Muscle layer of colon (tissue), 2 donors: Measurements from ENCODE around the gene RHOH.

Experiments
- H3K27ac ChIP-seq: one replicate; pipeline ENCODE4 v1.7.0; 2013; ENCODE audit warnings: low read depth, mild to moderate bottlenecking, low read length, moderate library complexity
- H3K27me3 ChIP-seq, 2 donors: one replicate each; pipeline ENCODE4 v1.7.0; 2013; ENCODE audit warnings: low read length in 2 of 2, mild to moderate bottlenecking in 2 of 2; ENCODE audit not compliant: insufficient read depth in 2 of 2, control insufficient read depth in 1 of 2
- H3K36me3 ChIP-seq: one replicate; pipeline ENCODE4 v1.7.0; 2013; ENCODE audit warnings: mild to moderate bottlenecking, low read length; ENCODE audit not compliant: insufficient read depth
- H3K4me1 ChIP-seq: one replicate; pipeline ENCODE4 v1.7.0; 2013; ENCODE audit warnings: mild to moderate bottlenecking, low read length; ENCODE audit not compliant: insufficient read depth
- H3K4me3 ChIP-seq, 2 donors: one replicate each; pipeline ENCODE4 v1.7.0; 2013; ENCODE audit warnings: low read length in 2 of 2, low read depth in 1 of 2, mild to moderate bottlenecking in 1 of 2, moderate library complexity in 1 of 2
- H3K9ac ChIP-seq: one replicate; pipeline ENCODE4 v1.7.0; 2013; ENCODE audit warnings: low read length
- H3K9me3 ChIP-seq: one replicate; pipeline ENCODE4 v1.7.0; 2013; ENCODE audit warnings: mild to moderate bottlenecking, low read length
- donor health status: abdominal sarcoma.
- donor health status: Adenocarcinoma of cecum.

Gene RHOH

GRCh38 chr4:40190019-40190418, 6.8 kb upstream of the RHOH start:
- H3K27me3 ChIP-seq = no peaks in the 10 kb centered on the region
- no peak overlapping the region for H3K27ac ChIP-seq
- no peak overlapping the region for H3K4me3 ChIP-seq
- H3K9ac ChIP-seq = no peak overlapping the region
- no peaks in the 10 kb centered on the region for H3K36me3 ChIP-seq
- H3K9me3 ChIP-seq = no peaks in the 10 kb centered on the region
- H3K4me1 ChIP-seq = no peaks in the 10 kb centered on the region

GRCh38 chr4:40190465-40190864, 6.4 kb upstream of the RHOH start:
- Histone ChIP-seq H3K4me1 (no peaks in the 10 kb centered on the region), H3K4me3 (no peak overlapping the region), H3K27me3 (no peaks in the 10 kb centered on the region), H3K9me3 (no peaks in the 10 kb centered on the region), H3K9ac (no peak overlapping the region), H3K27ac (no peak overlapping the region), H3K36me3 (no peaks in the 10 kb centered on the region)

DNA sequence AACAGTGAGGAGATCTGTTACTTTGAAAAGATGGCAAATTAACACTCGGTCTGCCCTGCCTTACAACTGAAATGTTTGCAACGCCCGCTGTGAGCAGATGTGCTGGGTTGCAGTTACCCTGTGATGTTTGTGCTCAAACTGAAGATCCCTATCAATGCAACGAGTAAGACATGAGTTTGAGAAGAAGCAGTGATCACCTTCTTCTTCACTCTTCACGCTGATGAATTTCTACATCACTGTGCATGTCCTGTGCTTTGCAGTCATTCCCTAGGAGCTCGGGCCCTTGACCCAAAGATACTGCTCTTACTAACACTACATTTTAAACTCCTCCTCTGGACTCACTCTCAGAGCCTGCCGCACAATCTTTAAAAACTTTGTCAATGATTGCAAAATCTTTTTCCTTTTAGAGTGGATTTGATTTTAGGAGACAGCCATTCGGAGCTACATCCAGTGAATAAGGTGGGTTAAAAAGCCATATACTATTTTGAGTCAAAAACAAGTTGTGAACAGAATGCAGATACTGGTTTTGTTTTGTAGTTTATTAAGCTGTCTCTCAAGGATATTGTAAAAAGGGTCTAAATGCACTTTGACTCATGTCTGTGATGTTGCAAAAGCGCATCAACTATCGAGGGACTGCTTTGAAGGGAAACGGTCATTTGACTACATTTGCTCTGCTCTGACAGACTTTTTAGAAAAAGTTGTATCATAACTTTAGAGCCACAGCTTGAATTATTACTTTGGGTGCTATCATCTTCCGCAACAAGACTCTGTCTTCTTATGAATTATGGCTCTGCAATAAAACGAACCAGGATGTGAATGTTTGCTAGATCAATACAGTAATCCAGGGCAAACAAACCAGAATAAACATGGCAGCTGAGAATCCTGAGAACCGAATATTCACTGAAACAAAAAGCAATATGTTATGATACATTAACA, 5.7 kb upstream of the RHOH start:
- no peak overlapping the region for H3K4me3 ChIP-seq
- no peak overlapping the region for H3K9ac ChIP-seq
- no peak overlapping the region for H3K27ac ChIP-seq
- H3K27me3 ChIP-seq = no peaks in the 10 kb centered on the region
- H3K4me1 ChIP-seq = no peaks in the 10 kb centered on the region
- H3K9me3 ChIP-seq = no peaks in the 10 kb centered on the region
- H3K36me3 ChIP-seq = no peaks in the 10 kb centered on the region

GRCh38 chr4:40192114-40193015, 4.5 kb upstream of the RHOH start:
- Histone ChIP-seq H3K27me3 (no peaks in the 10 kb centered on the region), H3K27ac (no peak overlapping the region), H3K9ac (no peak overlapping the region), H3K4me1 (no peaks in the 10 kb centered on the region), H3K9me3 (no peaks in the 10 kb centered on the region), H3K36me3 (no peaks in the 10 kb centered on the region), H3K4me3 (no peak overlapping the region)

DNA sequence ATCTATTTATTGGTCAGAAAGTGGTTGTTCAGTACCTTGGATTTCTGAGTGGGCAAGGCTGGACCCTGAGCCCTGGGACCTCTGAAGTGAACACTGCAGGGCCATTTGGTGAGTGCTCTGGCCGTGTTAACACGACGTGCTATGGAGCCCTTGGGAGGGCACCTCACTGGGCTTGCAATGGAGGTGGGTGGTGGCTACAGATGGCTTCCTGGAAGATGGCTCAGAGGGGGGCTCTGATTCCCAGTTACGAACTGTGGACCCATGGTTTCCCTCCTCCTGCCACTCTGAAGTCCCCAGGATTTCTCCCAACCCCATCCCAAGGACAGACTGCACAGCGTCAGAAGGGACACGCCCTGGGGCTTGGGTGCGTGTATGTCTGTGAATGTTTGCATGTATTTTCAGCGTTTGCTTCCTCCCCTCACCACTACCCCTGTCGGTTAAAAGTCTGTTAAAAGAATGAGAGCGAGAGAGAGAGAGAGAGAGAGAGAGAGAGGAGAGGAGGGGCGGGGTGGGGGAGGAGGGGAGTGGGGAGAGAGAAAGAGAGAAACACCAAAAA, 3.7 kb upstream of the RHOH start:
- Histone ChIP-seq H3K9ac (no peak overlapping the region), H3K27me3 (no peaks in the 10 kb centered on the region), H3K9me3 (no peaks in the 10 kb centered on the region), H3K4me1 (no peaks in the 10 kb centered on the region), H3K36me3 (no peaks in the 10 kb centered on the region), H3K4me3 (no peak overlapping the region), H3K27ac (no peak overlapping the region)

DNA sequence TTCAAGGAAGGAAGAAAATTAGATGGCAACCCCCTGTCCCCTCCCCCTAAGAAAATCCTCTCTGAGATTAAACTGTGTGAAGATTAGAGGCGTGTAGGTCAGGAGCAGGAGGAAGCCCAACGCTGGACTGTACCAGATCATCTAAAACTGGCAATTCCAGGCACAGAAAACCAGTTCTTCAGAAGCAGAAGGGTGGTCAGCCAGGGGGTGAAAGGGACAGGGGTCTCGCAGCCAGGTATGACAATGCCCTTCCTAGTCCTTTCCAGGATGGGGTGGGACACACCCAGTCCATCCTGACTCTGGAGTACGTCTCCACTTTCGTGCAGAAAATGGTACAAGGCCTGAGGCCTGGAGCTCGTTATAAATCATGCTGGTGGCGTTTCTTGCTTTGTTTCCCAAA, 3.3 kb upstream of the RHOH start:
- Histone ChIP-seq H3K27me3 (no peaks in the 10 kb centered on the region), H3K27ac (no peak overlapping the region), H3K9me3 (no peaks in the 10 kb centered on the region), H3K36me3 (no peaks in the 10 kb centered on the region), H3K4me3 (no peak overlapping the region), H3K9ac (no peak overlapping the region), H3K4me1 (no peaks in the 10 kb centered on the region)

DNA sequence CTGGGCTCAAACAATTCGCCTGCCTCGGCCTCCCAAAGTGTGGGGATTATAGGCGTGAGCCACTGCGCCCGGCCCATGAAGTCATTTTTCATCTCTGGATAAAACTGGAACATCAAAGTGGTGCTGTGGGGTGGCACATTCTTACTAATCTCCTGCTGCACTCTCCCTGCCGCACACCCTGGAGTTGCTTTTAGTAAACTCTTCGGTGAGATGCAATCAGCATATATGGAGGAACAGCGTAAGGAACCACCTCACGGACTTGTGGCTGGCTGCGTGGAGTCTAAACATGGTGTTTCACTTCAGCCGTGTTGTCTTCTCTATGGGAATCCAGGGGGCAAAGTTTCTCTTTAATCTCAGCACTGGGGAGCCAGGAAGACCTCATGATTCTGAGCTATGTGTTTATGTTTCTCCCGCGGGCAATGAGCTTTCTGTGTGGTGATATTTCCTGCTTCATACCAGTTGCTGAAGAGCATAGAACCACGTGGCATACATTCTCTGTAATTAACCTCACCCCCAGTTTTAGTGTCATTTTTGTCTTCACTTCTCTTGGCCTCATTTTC, 2.1 kb upstream of the RHOH start:
- no peaks in the 10 kb centered on the region for H3K27me3 ChIP-seq
- H3K4me1 ChIP-seq = no peaks in the 10 kb centered on the region
- H3K4me3 ChIP-seq = no peak overlapping the region
- H3K27ac ChIP-seq = no peak overlapping the region
- no peaks in the 10 kb centered on the region for H3K9me3 ChIP-seq
- no peak overlapping the region for H3K9ac ChIP-seq
- H3K36me3 ChIP-seq = no peaks in the 10 kb centered on the region

GRCh38 chr4:40195182-40196177, 1.4 kb upstream of the RHOH start:
- Histone ChIP-seq H3K36me3 (no peaks in the 10 kb centered on the region), H3K4me1 (no peaks in the 10 kb centered on the region), H3K27ac (no peak overlapping the region), H3K27me3 (no peaks in the 10 kb centered on the region), H3K9ac (no peak overlapping the region), H3K4me3 (no peak overlapping the region), H3K9me3 (no peaks in the 10 kb centered on the region)

DNA sequence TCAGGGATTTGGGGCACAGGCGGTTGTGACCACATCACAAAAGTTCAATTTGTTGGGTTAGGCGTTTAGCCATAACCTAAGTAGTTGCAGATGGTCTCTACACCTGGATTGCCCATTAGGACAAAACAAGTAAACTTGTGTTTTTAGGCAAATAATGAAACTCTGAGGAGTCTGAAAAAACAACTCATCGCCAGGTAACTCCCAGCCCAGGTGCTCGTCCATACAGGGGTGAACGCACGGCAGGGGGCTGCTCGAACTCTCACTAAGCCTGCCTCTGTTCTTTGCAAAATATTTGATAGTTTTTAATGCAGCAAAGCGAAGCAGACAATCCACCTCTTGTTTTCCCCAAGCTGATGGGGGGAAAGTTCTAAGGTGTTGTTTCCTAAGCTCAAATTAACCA, 559 bp upstream of the RHOH start:
- H3K9me3 ChIP-seq = no peaks in the 10 kb centered on the region
- no peak overlapping the region for H3K4me3 ChIP-seq
- no peaks in the 10 kb centered on the region for H3K27me3 ChIP-seq
- H3K36me3 ChIP-seq = no peaks in the 10 kb centered on the region
- no peak overlapping the region for H3K27ac ChIP-seq
- no peak overlapping the region for H3K9ac ChIP-seq
- no peaks in the 10 kb centered on the region for H3K4me1 ChIP-seq

DNA sequence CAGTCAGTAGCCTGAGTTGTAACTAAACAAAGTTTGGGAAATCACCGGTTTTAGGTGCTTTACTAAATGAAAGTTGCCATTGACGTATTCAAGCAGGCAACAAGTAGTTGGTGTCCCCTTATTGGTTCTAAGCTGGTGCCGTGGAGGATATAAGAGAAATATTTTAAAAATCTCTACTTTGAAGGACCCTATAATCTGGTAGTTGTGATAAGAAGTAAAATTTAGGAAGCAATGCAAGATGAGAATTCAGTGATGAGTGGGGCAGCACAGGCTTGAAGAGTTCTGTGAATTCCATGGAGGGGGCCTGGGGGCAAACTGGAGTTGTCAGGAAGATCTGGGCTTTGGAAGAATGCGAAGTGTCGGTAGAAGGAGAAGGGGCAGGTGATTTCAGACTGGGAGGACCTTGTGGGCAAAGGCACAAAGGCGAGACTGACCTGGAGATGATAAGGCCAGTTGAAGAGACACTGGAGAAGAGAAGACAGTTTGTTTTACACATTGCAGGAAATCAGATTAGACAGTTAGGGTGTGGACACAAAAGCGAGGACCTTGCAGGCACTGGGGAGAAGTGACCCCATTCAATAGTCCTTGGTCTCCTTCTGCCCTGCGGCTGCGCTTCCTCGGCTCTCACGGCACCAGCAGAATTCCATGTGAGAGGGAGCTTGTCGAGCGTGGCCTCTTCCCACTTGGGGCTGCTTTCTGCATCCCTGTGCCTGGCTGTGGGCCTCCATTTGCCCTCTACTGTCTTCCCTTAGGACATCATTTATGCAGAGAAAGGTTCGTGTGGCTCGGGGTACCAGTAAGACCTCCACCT, 1.3 kb downstream of the RHOH start:
- Histone ChIP-seq H3K9ac (no peak overlapping the region), H3K27ac (no peak overlapping the region), H3K27me3 (no peaks in the 10 kb centered on the region), H3K4me1 (no peaks in the 10 kb centered on the region), H3K36me3 (no peaks in the 10 kb centered on the region), H3K9me3 (no peaks in the 10 kb centered on the region), H3K4me3 (no peak overlapping the region)
